Measurements from ENCODE around the gene WFDC1.

Gene WFDC1

GRCh38 chr16:84294531-84295142 lies at the start of gene WFDC1:
TSS of gene WFDC1 (plus strand) at chr16:84294878. CDS start at chr16:84294972, 94 bp downstream.
- TF ChIP-seq ZNF274 (IDR thresholded peaks at IDR 0.05; ENCODE audit: low read depth, low read length) = no peak
- H3K4me3 ChIP-seq (ENCODE audit: low read length) = no peak within 1 kb of the TSS

GRCh38 chr16:84245956-84246678 lies 48.6 kb upstream of the WFDC1 start:
- H3K4me3 ChIP-seq (ENCODE audit: low read length) = no peak overlapping the region
- TF ChIP-seq ZNF274 (IDR thresholded peaks at IDR 0.05; ENCODE audit: low read depth, low read length) = no peak

GRCh38 chr16:84246679-84247077 lies 48.0 kb upstream of the WFDC1 start:
- no peak for TF ChIP-seq ZNF274 (IDR thresholded peaks at IDR 0.05; ENCODE audit: low read depth, low read length)
- H3K4me3 ChIP-seq (ENCODE audit: low read length) = no peak overlapping the region

GRCh38 chr16:84247331-84247730 lies 47.3 kb upstream of the WFDC1 start:
- TF ChIP-seq ZNF274 (IDR thresholded peaks at IDR 0.05; ENCODE audit: low read depth, low read length) = no peak
- no peak overlapping the region for H3K4me3 ChIP-seq (ENCODE audit: low read length)

- TF ChIP-seq ZNF274 (IDR thresholded peaks at IDR 0.05; ENCODE audit: low read depth, low read length) = no peak
- no peak overlapping the region for H3K4me3 ChIP-seq (ENCODE audit: low read length)
These were observed 46.8 kb upstream of the WFDC1 start for GRCh38 chr16:84247844-84248243.

- no peak overlapping the region for H3K4me3 ChIP-seq (ENCODE audit: low read length)
- TF ChIP-seq ZNF274 (IDR thresholded peaks at IDR 0.05; ENCODE audit: low read depth, low read length) = no peak
These were observed 42.5 kb upstream of the WFDC1 start for GRCh38 chr16:84252184-84252583.

GRCh38 chr16:84253173-84253572 lies 41.5 kb upstream of the WFDC1 start:
- H3K4me3 ChIP-seq (ENCODE audit: low read length) = no peak overlapping the region
- TF ChIP-seq ZNF274 (IDR thresholded peaks at IDR 0.05; ENCODE audit: low read depth, low read length) = no peak

GRCh38 chr16:84254062-84254461 lies 40.6 kb upstream of the WFDC1 start:
- H3K4me3 ChIP-seq (ENCODE audit: low read length) = no peak overlapping the region
- TF ChIP-seq ZNF274 (IDR thresholded peaks at IDR 0.05; ENCODE audit: low read depth, low read length) = no peak

GRCh38 chr16:84255050-84255810 lies 39.4 kb upstream of the WFDC1 start:
- H3K4me3 ChIP-seq (ENCODE audit: low read length) = no peak overlapping the region
- TF ChIP-seq ZNF274 (IDR thresholded peaks at IDR 0.05; ENCODE audit: low read depth, low read length) = no peak

GRCh38 chr16:84258266-84258665 lies 36.4 kb upstream of the WFDC1 start:
- TF ChIP-seq ZNF274 (IDR thresholded peaks at IDR 0.05; ENCODE audit: low read depth, low read length) = no peak
- H3K4me3 ChIP-seq (ENCODE audit: low read length) = no peak overlapping the region

- H3K4me3 ChIP-seq (ENCODE audit: low read length) = no peak overlapping the region
- no peak for TF ChIP-seq ZNF274 (IDR thresholded peaks at IDR 0.05; ENCODE audit: low read depth, low read length)
These were observed 35.0 kb upstream of the WFDC1 start for GRCh38 chr16:84259691-84260090.

GRCh38 chr16:84260766-84261554 lies 33.7 kb upstream of the WFDC1 start:
- no peak overlapping the region for H3K4me3 ChIP-seq (ENCODE audit: low read length)
- TF ChIP-seq ZNF274 (IDR thresholded peaks at IDR 0.05; ENCODE audit: low read depth, low read length) = no peak

GRCh38 chr16:84262031-84262430 lies 32.6 kb upstream of the WFDC1 start:
- no peak for TF ChIP-seq ZNF274 (IDR thresholded peaks at IDR 0.05; ENCODE audit: low read depth, low read length)
- H3K4me3 ChIP-seq (ENCODE audit: low read length) = no peak overlapping the region

GRCh38 chr16:84262939-84263338 lies 31.7 kb upstream of the WFDC1 start:
- TF ChIP-seq ZNF274 (IDR thresholded peaks at IDR 0.05; ENCODE audit: low read depth, low read length) = no peak
- no peak overlapping the region for H3K4me3 ChIP-seq (ENCODE audit: low read length)

All from GM08714 (cell line).